Liver (tissue), 9 donors: ENCODE data around the gene TGM5. TPM values are rescaled to one million over a fixed set of nuclear protein-coding genes. Genes with fewer than 3 reads are reported as not detected.
"Not testable (repeated sequence)": the region's sequence is repeated elsewhere in the genome, so short reads cannot be mapped to it uniquely, and the experiment has no call there.

Source experiments
- DNase-seq: peaks from one replicate; pipeline ENCODE4 v3.0.0-alpha.2; 2017; ENCODE audit warnings: low spot score
- H3K27ac ChIP-seq, 2 donors: one replicate each; pipeline ENCODE4 v1.7.0; 2013; ENCODE audit warnings: inconsistent platforms in 2 of 2, low read length in 2 of 2, control low read depth in 1 of 2, low read depth in 1 of 2, mild to moderate bottlenecking in 1 of 2
- H3K27me3 ChIP-seq, 4 donors: one replicate each; pipeline versions ENCODE4 v1.6.1 to v1.7.0; 2013; ENCODE audit warnings: low read length in 3 of 4, inconsistent platforms in 1 of 4, mild to moderate bottlenecking in 1 of 4, moderate library complexity in 1 of 4; ENCODE audit not compliant: control insufficient read depth in 4 of 4, insufficient read depth in 4 of 4
- H3K36me3 ChIP-seq, 4 donors: one replicate each; pipeline versions ENCODE4 v1.6.1 to v1.7.0; 2013; ENCODE audit warnings: low read length in 3 of 4, mild to moderate bottlenecking in 3 of 4, low read depth in 1 of 4, moderate library complexity in 1 of 4; ENCODE audit not compliant: control insufficient read depth in 4 of 4, insufficient read depth in 3 of 4
- H3K4me1 ChIP-seq, 4 donors: one replicate each; pipeline versions ENCODE4 v1.6.1 to v1.7.0; 2013; ENCODE audit warnings: low read length in 3 of 4, mild to moderate bottlenecking in 3 of 4, moderate library complexity in 1 of 4; ENCODE audit not compliant: control insufficient read depth in 4 of 4, insufficient read depth in 4 of 4
- H3K4me3 ChIP-seq, 3 donors: one replicate each; pipeline versions ENCODE4 v1.6.1 to v1.7.0; 2013; ENCODE audit warnings: low read length in 3 of 3, control low read depth in 1 of 3, low read depth in 1 of 3, mild to moderate bottlenecking in 1 of 3
- H3K9ac ChIP-seq, 2 donors: one replicate each; pipeline ENCODE4 v1.7.0; 2013; ENCODE audit warnings: low read length in 2 of 2, mild to moderate bottlenecking in 2 of 2, moderate library complexity in 2 of 2, control low read depth in 1 of 2, low read depth in 1 of 2
- H3K9me3 ChIP-seq, 4 donors: one replicate each; pipeline versions ENCODE4 v1.6.1 to v1.7.0; 2013; ENCODE audit warnings: low read length in 3 of 4; ENCODE audit not compliant: control insufficient read depth in 4 of 4
- ATF3 ChIP-seq: IDR thresholded peaks from 2 replicates; pipeline ENCODE4 v1.6.1; 2016; ENCODE audit warnings: antibody characterized with exemption
- CTCF ChIP-seq: fragments of 150-350 bp; IDR thresholded peaks from 2 replicates; pipeline ENCODE4 v1.5.1; 2017; ENCODE audit warnings: improper control_type of control experiment, low read depth, low read length; ENCODE audit not compliant: missing input control
- EGR1 ChIP-seq, 2 donors: IDR thresholded peaks; 2 replicates each; pipeline ENCODE4 v1.6.1; 2016 to 2018; ENCODE audit warnings: antibody characterized with exemption in 2 of 2, low read depth in 2 of 2
- FOXA2 ChIP-seq: IDR thresholded peaks from 2 replicates; pipeline ENCODE4 v1.6.1; 2016; ENCODE audit warnings: antibody characterized with exemption
- GABPA ChIP-seq, 2 donors: IDR thresholded peaks in 1 of 2; conservative IDR thresholded peaks in 1 of 2; 2 replicates each; pipeline ENCODE4 v1.6.1; 2016; ENCODE audit warnings: antibody characterized with exemption in 2 of 2, mild to moderate bottlenecking in 1 of 2, moderate library complexity in 1 of 2
- HNF4A ChIP-seq, 2 donors: conservative IDR thresholded peaks; 2 replicates each; pipeline ENCODE4 v1.6.1; 2016; ENCODE audit warnings: antibody characterized with exemption in 2 of 2, mild to moderate bottlenecking in 2 of 2
- HNF4G ChIP-seq: IDR thresholded peaks from 2 replicates; pipeline ENCODE4 v1.6.1; 2016; ENCODE audit warnings: antibody characterized with exemption
- JUND ChIP-seq, 2 donors: IDR thresholded peaks; 2 replicates each; pipeline ENCODE4 v1.6.1; 2016; ENCODE audit warnings: antibody characterized with exemption in 2 of 2
- MAX ChIP-seq: IDR thresholded peaks from 2 replicates; pipeline ENCODE4 v1.6.1; 2016; ENCODE audit warnings: antibody characterized with exemption
- NR2F2 ChIP-seq: IDR thresholded peaks from 2 replicates; pipeline ENCODE4 v1.6.1; 2016; ENCODE audit warnings: antibody characterized with exemption
- REST ChIP-seq: IDR thresholded peaks from 2 replicates; pipeline ENCODE4 v1.6.1; 2016; ENCODE audit warnings: antibody characterized with exemption, mild to moderate bottlenecking
- RXRA ChIP-seq, 2 donors: IDR thresholded peaks; 2 replicates each; pipeline ENCODE4 v1.6.1; 2017 to 2018; ENCODE audit warnings: antibody characterized with exemption in 2 of 2, mild to moderate bottlenecking in 1 of 2
- SP1 ChIP-seq: IDR thresholded peaks from 2 replicates; pipeline ENCODE4 v1.6.1; 2018; ENCODE audit warnings: antibody characterized with exemption, mild to moderate bottlenecking
- TAF1 ChIP-seq: conservative IDR thresholded peaks from 2 replicates; pipeline ENCODE4 v1.6.1; 2016; ENCODE audit warnings: antibody characterized with exemption, mild to moderate bottlenecking
- WGBS: extraction: QIAGEN DNeasy Blood & Tissue Kit; methylation state at CpG from one replicate; pipeline ENCODE4 v1.1.7; 2013; 5-methylcytosine and 5-hydroxymethylcytosine counted together
- polyA plus RNA-seq, 2 donors: library from polyadenylated mRNA; stranded (reverse) in 1 of 2; unstranded in 1 of 2; fragments of 200-250 nt in 1 of 2; fragments of >200 nt in 1 of 2; fragmentation: Nextera tagmentation in 1 of 2; extraction: Ambion mirVana in 1 of 2; gene quantifications; one replicate each; pipeline versions ENCODE4 v1.2.1 to v1.2.3, GENCODE V29; 2013 to 2015
- total RNA-seq, 2 donors: library from RNA; depleted of rRNA; stranded (reverse); fragments of >200 nt; gene quantifications; one replicate each; pipeline ENCODE4 v1.2.3, GENCODE V29; 2014
- donor health status: healthy.
- donor health status: healthy.
- donor health status: healthy.
- donor health status: healthy.
- donor health status: healthy.

TGM5 gene
- total and polyA plus RNA-seq, 4 donors = not detected

- not testable (repeated sequence) for H3K4me1 ChIP-seq, H3K4me3 ChIP-seq, H3K27ac ChIP-seq, H3K9ac ChIP-seq, DNase-seq, H3K27me3 ChIP-seq, H3K9me3 ChIP-seq
- whole genome bisulfite sequencing = over 99% methylated on average over 4 of the region's 4 CpGs
- peaks cover 4 to 29% (median 19%) of the 10 kb centered on the region in 4 donors for H3K36me3 ChIP-seq
Observed at GRCh38 chr15:43198556-43198955, 68.2 kb downstream of the TGM5 start.

GRCh38 chr15:43197773-43198172, 69.0 kb downstream of the TGM5 start:
- WGBS = 93% methylated on average over 3 of the region's 3 CpGs
- not testable (repeated sequence) for DNase-seq, H3K4me1 ChIP-seq, H3K4me3 ChIP-seq, H3K27me3 ChIP-seq, H3K9ac ChIP-seq, H3K9me3 ChIP-seq, H3K27ac ChIP-seq
- H3K36me3 ChIP-seq = peaks cover 7 to 35% (median 26%) of the 10 kb centered on the region in 4 donors

GRCh38 chr15:43196760-43197548, 69.8 kb downstream of the TGM5 start:
- TF ChIP-seq EGR1 (IDR thresholded peaks at IDR 0.05; ENCODE audit: low read depth in 2 of 2) = no peak

GRCh38 chr15:43194795-43195194, 71.9 kb downstream of the TGM5 start:
- TF ChIP-seq REST = no peak
- no peak for TF ChIP-seq EGR1 (IDR thresholded peaks at IDR 0.05; ENCODE audit: low read depth in 2 of 2)
- no peak for TF ChIP-seq NR2F2
- TF ChIP-seq GABPA (IDR thresholded peaks at IDR 0.05 in 1 of 2, conservative IDR thresholded peaks at IDR 0.05 in 1 of 2) = no peak
- no peak for TF ChIP-seq FOXA2
- TF ChIP-seq ATF3 = no peak
- TF ChIP-seq RXRA (IDR thresholded peaks at IDR 0.05) = no peak
- no peak for TF ChIP-seq CTCF
- no peak for TF ChIP-seq TAF1
- no peak for TF ChIP-seq JUND (IDR thresholded peaks at IDR 0.05)
- no peak for TF ChIP-seq MAX
- TF ChIP-seq HNF4A (conservative IDR thresholded peaks at IDR 0.05) = no peak
- TF ChIP-seq HNF4G = no peak
- no peak for TF ChIP-seq SP1
- Histone ChIP-seq H3K9me3 (no peaks in the 10 kb centered on the region), H3K27ac (no peak overlapping the region), H3K9ac (no peak overlapping the region), H3K36me3 (peaks cover 7 to 62% (median 53%) of the 10 kb centered on the region in 4 donors), H3K27me3 (no peaks in the 10 kb centered on the region), H3K4me3 (no peak overlapping the region), H3K4me1 (peaks cover 0 to 4% (median 2%) of the 10 kb centered on the region in 4 donors)
- 95% methylated on average over 2 of the region's 2 CpGs for WGBS
- no peak for DNase-seq

More at GRCh38 chr15:43196760-43197548, 69.8 kb downstream of the TGM5 start:
- Histone ChIP-seq H3K27me3 (no peaks in the 10 kb centered on the region), H3K9me3 (no peaks in the 10 kb centered on the region), H3K36me3 (peaks cover 7 to 43% (median 35%) of the 10 kb centered on the region in 4 donors), H3K9ac (no peak overlapping the region), H3K27ac (no peak overlapping the region), H3K4me1 (no peaks in the 10 kb centered on the region), H3K4me3 (no peak overlapping the region)
- DNase-seq = no peak
- WGBS = 96% methylated on average over 10 of the region's 10 CpGs
